ENCODE data around the gene PHACTR3. TPM values are rescaled to one million over a fixed set of nuclear protein-coding genes. Genes with fewer than 3 reads are reported as not detected.

Gene PHACTR3
- total and polyA plus RNA-seq, 2 of the 8 experiments (the other 6 are each of a cell fraction or from before 2014, with no cell fraction given): 0.05 to 0.13 TPM

DNA sequence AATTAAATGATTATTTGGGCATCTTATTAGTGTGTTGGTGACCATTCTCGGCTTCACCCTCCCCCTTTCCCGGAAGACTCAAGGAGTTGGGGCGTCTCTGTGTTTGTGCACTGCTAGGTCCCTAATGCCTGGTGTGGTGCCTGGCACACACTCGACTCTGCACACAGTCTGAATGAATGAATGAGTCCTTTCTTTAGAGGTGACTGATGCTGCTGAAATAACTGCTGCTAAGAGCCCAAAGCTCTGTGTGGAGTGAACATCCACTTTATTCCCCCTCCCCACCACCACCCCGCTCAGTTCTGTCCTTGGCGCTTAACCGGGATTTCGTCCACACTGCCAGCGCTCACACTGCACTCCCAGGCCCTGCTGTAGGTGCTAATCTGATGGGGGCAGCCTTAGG is 1.2 kb upstream of the PHACTR3 start:
- Histone ChIP-seq H2AFZ (ENCODE audit: low read length) (no peak overlapping the region), H3K23ac (ENCODE audit: insufficient read length) (no peak overlapping the region), H2BK15ac (ENCODE audit: low read length) (no peak overlapping the region), H3K27ac (ENCODE audit: low read depth, low read length) (no peak overlapping the region), H2AK5ac (ENCODE audit: low read depth, low read length) (no peak overlapping the region), H2BK120ac (replicated peaks; ENCODE audit: low read depth, low read length) (no peak overlapping the region), H3K23me2 (ENCODE audit: low read depth, low read length) (no peaks in the 10 kb centered on the region), H2BK12ac (ENCODE audit: low read depth, low read length) (no peak overlapping the region), H3K4me2 (ENCODE audit: insufficient read depth in 1 of 2, low read depth in 2 of 2, low read length in 2 of 2) (no peak overlapping the region), H3K79me1 (ENCODE audit: low read depth, low read length) (no peaks in the 10 kb centered on the region), H3K18ac (ENCODE audit: extremely low read depth, low read length) (no peak overlapping the region), H3K36me3 (ENCODE audit: control insufficient read depth in 2 of 4, insufficient read depth in 4 of 4, low read length in 3 of 4) (no peaks in the 10 kb centered on the region), H3K79me2 (ENCODE audit: control insufficient read depth in 1 of 2, insufficient read depth in 2 of 2, low read length in 2 of 2) (no peaks in the 10 kb centered on the region), H3K56ac (replicated peaks; ENCODE audit: insufficient read length, low read depth, low read length) (no peak overlapping the region), H4K20me1 (replicated peaks in 1 of 2; ENCODE audit: control insufficient read depth in 1 of 2, insufficient read depth in 2 of 2, low read length in 2 of 2) (no peaks in the 10 kb centered on the region), H2BK5ac (ENCODE audit: low read depth, low read length) (no peak overlapping the region), H3K4me1 (replicated peaks in 1 of 4; ENCODE audit: control insufficient read depth in 3 of 4, insufficient read depth in 4 of 4, low read length in 3 of 4) (no peaks in the 10 kb centered on the region; a peak in 1 of 7 replicates), H4K5ac (ENCODE audit: insufficient read length, low read depth, low read length) (no peak overlapping the region), H3K14ac (ENCODE audit: insufficient read length) (no peak overlapping the region), H4K91ac (replicated peaks; ENCODE audit: insufficient read length, low read length) (no peak overlapping the region), H3K9ac (replicated peaks in 1 of 4; ENCODE audit: extremely low read depth in 1 of 4, low read depth in 3 of 4, low read length in 3 of 4) (no peak overlapping the region), H3K4me3 (ENCODE audit: extremely low read depth in 1 of 4, insufficient read depth in 2 of 4, low read depth in 3 of 4, low read length in 4 of 4) (no peak overlapping the region), H3K9me3 (ENCODE audit: insufficient read depth in 2 of 2, low read depth in 1 of 2, low read length in 1 of 2) (peaks cover 36 to 85% of the 10 kb centered on the region in 2 experiments), H2BK20ac (ENCODE audit: low read length) (no peak overlapping the region), H3K4ac (replicated peaks; ENCODE audit: insufficient read length, low read depth, low read length) (no peak overlapping the region), H3K27me3 (replicated peaks in 1 of 4; ENCODE audit: control insufficient read depth in 3 of 4, extremely low read depth in 1 of 4, insufficient read depth in 3 of 4, low read length in 3 of 4) (peaks cover 0 to 26% (median 14%) of the 10 kb centered on the region in 4 experiments; a peak in 4 of 7 replicates), H4K8ac (ENCODE audit: extremely low read depth, insufficient read depth, low read length) (no peak overlapping the region; the same call in 1 of the 2 replicates)
- ChIA-PET POLR2A (ENCODE audit: partially characterized antibody) (no interaction called here), CTCF (ENCODE audit: partially characterized antibody) (interaction anchor here (1.2 kb wide), 1 partner anchor 29 kb away, joined by 4 read pairs; no protein-coding TSS in a partner anchor)
- DNase-seq (ENCODE audit: low read depth in 1 of 2, low spot score in 2 of 2) (no peak), FAIRE-seq (no peak)
- 88% methylated on average over 5 of the region's 9 CpGs; no CpG with 5 or more reads in 1 of the 2 experiments for WGBS, 2 experiments (ENCODE audit: extremely low coverage in 1 of 2, insufficient coverage in 1 of 2, insufficient read length in 1 of 2, insufficient replicate concordance in 2 of 2, low coverage in 1 of 2, low lambda C conversion rate in 2 of 2, missing lambda C conversion rate in 1 of 2)
- no peak for TF ChIP-seq MAX (IDR thresholded peaks at IDR 0.05)
- no peak for TF ChIP-seq CTBP2 (IDR thresholded peaks at IDR 0.05; ENCODE audit: borderline replicate concordance, insufficient read depth, insufficient read length, low read length)
- no peak for TF ChIP-seq CEBPB (IDR thresholded peaks at IDR 0.05; ENCODE audit: low read depth, low read length)
- no peak for TF ChIP-seq POLR2AphosphoS5 (IDR thresholded peaks at IDR 0.05; ENCODE audit: low read depth, low read length)
- no peak for TF ChIP-seq NRF1 (IDR thresholded peaks at IDR 0.05; ENCODE audit: low read depth, low read length)
- TF ChIP-seq EP300 (IDR thresholded peaks at IDR 0.05; ENCODE audit: borderline replicate concordance in 1 of 2, low read depth in 2 of 2, low read length in 2 of 2): no peak
- TF ChIP-seq SIX5 (IDR thresholded peaks at IDR 0.05; ENCODE audit: low read depth, low read length): no peak
- TF ChIP-seq MAFK (IDR thresholded peaks at IDR 0.05; ENCODE audit: low read depth, low read length): no peak
- no peak for TF ChIP-seq ASH2L (IDR thresholded peaks at IDR 0.05; ENCODE audit: low read length)
- TF ChIP-seq RBBP5 (IDR thresholded peaks at IDR 0.05; ENCODE audit: borderline replicate concordance, low read depth, low read length): no peak
- TF ChIP-seq GTF2F1 (IDR thresholded peaks at IDR 0.05; ENCODE audit: borderline replicate concordance, low read depth, low read length): no peak
- TF ChIP-seq SAP30 (IDR thresholded peaks at IDR 0.05; ENCODE audit: insufficient read depth, insufficient replicate concordance, low read length): no peak
- no peak for TF ChIP-seq SUZ12 (IDR thresholded peaks at IDR 0.05; ENCODE audit: low read length)
- no peak for TF ChIP-seq RAD21 (IDR thresholded peaks at IDR 0.05 in 1 of 2, conservative IDR thresholded peaks at IDR 0.05 in 1 of 2; ENCODE audit: low read depth in 2 of 2, low read length in 2 of 2)
